OCI-LY7 (cell line): Measurements from ENCODE around the gene FERMT3. TPM values are rescaled to one million over a fixed set of nuclear protein-coding genes. Genes with fewer than 3 reads are reported as not detected.
A peak's percentile ranks its signal among the peaks of the same experiment; 100 is the strongest.

ENCODE experiments used
- BruUV-seq: library from RNA; stranded (reverse); fragments of 400-500 nt; replicated peaks from 2 replicates; lab custom pipeline; 2021; lab: Mats Ljungman, UMichigan
- CTCF ChIA-PET: fragments of 300-600 bp; sonication (Branson Sonifier 250); formaldehyde crosslinking; loops from one replicate; lab custom pipeline; 2022; ENCODE audit warnings: antibody characterized with exemption; ENCODE audit not compliant: unreplicated experiment; lab: Charles Lee
- POLR2A ChIA-PET: fragments of 300-600 bp; sonication (Branson Sonifier 250); formaldehyde crosslinking; loops from one replicate; lab custom pipeline; 2022; ENCODE audit warnings: antibody characterized with exemption; lab: Charles Lee
- DNase-seq: peaks from one replicate; pipeline ENCODE4 v3.0.0-alpha.2; 2015; ENCODE audit warnings: low spot score
- H2AFZ ChIP-seq: fragments of 200-600 bp; sonication (generic), shearing (Covaris generic); 2 replicates; pipeline ENCODE4 v1.6.1; 2014; ENCODE audit warnings: mild to moderate bottlenecking, antibody characterized with exemption, low read length, moderate library complexity
- H3K27ac ChIP-seq: fragments of 200-600 bp; sonication (generic); 2 replicates; pipeline ENCODE4 v1.5.1; 2014; ENCODE audit warnings: mixed run types, low read depth, mild to moderate bottlenecking, moderate library complexity, low read length, inconsistent platforms; ENCODE audit not compliant: poor library complexity, severe bottlenecking
- H3K36me3 ChIP-seq: fragments of 200-600 bp; sonication (generic); 2 replicates; pipeline ENCODE4 v1.6.1; 2014; ENCODE audit warnings: mild to moderate bottlenecking, antibody characterized with exemption, low read length, moderate library complexity, mixed read lengths; ENCODE audit not compliant: insufficient read depth
- H3K4me1 ChIP-seq: fragments of 200-600 bp; sonication (generic); 2 replicates; pipeline ENCODE4 v1.5.1; 2014; ENCODE audit warnings: mild to moderate bottlenecking, low read length; ENCODE audit not compliant: insufficient read depth, poor library complexity, severe bottlenecking
- H3K4me2 ChIP-seq: fragments of 200-600 bp; sonication (generic); 2 replicates; pipeline ENCODE4 v1.6.1; 2014; ENCODE audit warnings: mild to moderate bottlenecking, low read length
- H3K4me3 ChIP-seq: fragments of 200-600 bp; sonication (generic); 2 replicates; pipeline ENCODE4 v1.5.1; 2014; ENCODE audit warnings: mild to moderate bottlenecking, low read depth, low read length; ENCODE audit not compliant: poor library complexity, severe bottlenecking
- H3K79me2 ChIP-seq: fragments of 200-600 bp; sonication (generic); 2 replicates; pipeline ENCODE4 v1.6.1; 2016; ENCODE audit warnings: low read depth, mild to moderate bottlenecking, low read length, moderate library complexity, mixed read lengths; ENCODE audit not compliant: insufficient read depth
- H3K9me2 ChIP-seq: fragments of 200-600 bp; sonication (generic); 2 replicates; pipeline ENCODE4 v1.6.1; 2016; ENCODE audit warnings: mild to moderate bottlenecking, low read length, mixed read lengths; ENCODE audit not compliant: insufficient read depth
- H3K9me3 ChIP-seq: fragments of 200-600 bp; sonication (generic); 2 replicates; pipeline ENCODE4 v1.6.1; 2014; ENCODE audit warnings: mild to moderate bottlenecking, mixed run types, low read length, mixed read lengths
- H4K20me1 ChIP-seq: fragments of 200-600 bp; sonication (generic); 2 replicates; pipeline ENCODE4 v1.6.1; 2014; ENCODE audit warnings: mild to moderate bottlenecking, antibody characterized with exemption, low read length, moderate library complexity, mixed read lengths; ENCODE audit not compliant: insufficient read depth
- CTCF ChIP-seq: fragments of 200-600 bp; sonication (generic); conservative IDR thresholded peaks from 2 replicates; pipeline ENCODE4 v1.5.1; 2014; ENCODE audit warnings: mild to moderate bottlenecking, antibody characterized with exemption, low read length, moderate library complexity, mixed read lengths
- EZH2phosphoT487 ChIP-seq: fragments of 200-600 bp; sonication (generic); IDR thresholded peaks from 2 replicates; pipeline ENCODE4 v1.6.1; 2018; ENCODE audit warnings: low read depth, borderline replicate concordance, mild to moderate bottlenecking, mixed run types, antibody characterized with exemption, low read length, moderate library complexity, mixed read lengths
- intact Hi-C: fragments of 100-400 bp; cut with micrococcal nuclease; formaldehyde crosslinking; loops from one replicate; pipeline ENCODE4 v1.10.0; 2022; ENCODE audit not compliant: unreplicated experiment
- total RNA-seq, 2 experiments: library from RNA; depleted of rRNA in 1 of 2; stranded (reverse); fragments of >200 nt in 1 of 2; shearing (Covaris generic) in 1 of 2; gene quantifications; 2 replicates each; pipeline ENCODE4 v1.2.3, GENCODE V29; 2014 to 2022

FERMT3 gene
- total RNA-seq, 2 experiments from 2014 or later, result 120 to 201 TPM

DNA sequence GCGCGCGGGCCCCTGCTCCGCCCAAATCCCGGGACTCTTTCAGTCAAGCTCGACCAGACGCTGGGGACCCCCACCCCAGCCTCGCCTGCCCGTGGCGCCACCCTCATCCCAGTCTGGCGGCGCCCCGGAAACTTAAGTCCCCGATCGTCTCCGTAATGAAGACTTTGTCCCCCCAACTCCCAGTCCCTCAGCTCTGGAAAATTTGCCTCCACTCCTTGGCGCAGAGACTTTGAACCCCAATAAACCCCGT, 45.2 kb downstream of the FERMT3 start:
- Histone ChIP-seq H3K79me2 (no peaks in the 10 kb centered on the region), H3K4me2 (peak overlapping the region; percentile 98), H3K4me1 (peaks cover 55% of the 10 kb centered on the region), H3K36me3 (no peaks in the 10 kb centered on the region), H3K9me2 (no peaks in the 10 kb centered on the region), H3K4me3 (peak overlapping the region; percentile 76), H3K9me3 (no peaks in the 10 kb centered on the region), H3K27ac (no peak overlapping the region), H4K20me1 (no peaks in the 10 kb centered on the region), H2AFZ (peak overlapping the region; percentile 54; the same call in 1 of the 2 replicates)
- POLR2A ChIA-PET, result no interaction called here
- DNase-seq, result no peak
- no TSS peak for BruUV-seq
- CTCF ChIA-PET, result interaction anchor here (0.6 to 1.3 kb wide), 2 partner anchors 45 to 66 kb away, joined by 3 read pairs; partner anchors contain the start of gene TRMT112
- intact Hi-C loops, result loop anchor here (1.0 kb wide), 1 partner anchor 18 kb away; no protein-coding TSS in a partner anchor
- no peak for TF ChIP-seq EZH2phosphoT487
- TF ChIP-seq CTCF, result no peak

GRCh38 chr11:64252003-64252872, 45.7 kb downstream of the FERMT3 start:
- H3K4me1 ChIP-seq, result peaks cover 51% of the 10 kb centered on the region
- no peaks in the 10 kb centered on the region for H3K79me2 ChIP-seq
- peak overlapping the region; percentile 98 for H3K4me2 ChIP-seq
- H3K9me3 ChIP-seq, result no peaks in the 10 kb centered on the region
- no peaks in the 10 kb centered on the region for H4K20me1 ChIP-seq
- POLR2A ChIA-PET, result interaction anchor here (0.6 to 0.7 kb wide), 2 partner anchors 35 to 670 kb away, joined by 3 to 7 read pairs; no protein-coding TSS in a partner anchor
- H3K27ac ChIP-seq, result no peak overlapping the region
- peak overlapping the region; percentile 54; the same call in 1 of the 2 replicates for H2AFZ ChIP-seq
- CTCF ChIA-PET, result interaction anchor here (0.5 to 1.3 kb wide), 3 partner anchors 34 to 65 kb away, joined by 3 to 4 read pairs (median 3); partner anchors contain the start of gene TRMT112
- H3K4me3 ChIP-seq, result peak overlapping the region; percentile 76
- no peak for TF ChIP-seq EZH2phosphoT487
- peak; percentile 71 for TF ChIP-seq CTCF
- no peaks in the 10 kb centered on the region for H3K36me3 ChIP-seq
- intact Hi-C loops, result no loop called here
- peak; percentile 36 for DNase-seq
- no TSS peak for BruUV-seq
- H3K9me2 ChIP-seq, result no peaks in the 10 kb centered on the region

- CTCF ChIA-PET, result no interaction called here
- H3K4me2 ChIP-seq, result peak overlapping the region; percentile 98; the same call in 1 of the 2 replicates
- H3K4me3 ChIP-seq, result no peak overlapping the region
- TF ChIP-seq EZH2phosphoT487, result no peak
- TF ChIP-seq CTCF, result no peak
- no peaks in the 10 kb centered on the region for H3K79me2 ChIP-seq
- H3K4me1 ChIP-seq, result peaks cover 44% of the 10 kb centered on the region
- POLR2A ChIA-PET, result no interaction called here
- BruUV-seq, result no TSS peak
- H3K27ac ChIP-seq, result no peak overlapping the region
- no peaks in the 10 kb centered on the region for H3K36me3 ChIP-seq
- H3K9me3 ChIP-seq, result no peaks in the 10 kb centered on the region
- no peaks in the 10 kb centered on the region for H4K20me1 ChIP-seq
- intact Hi-C loops, result no loop called here
- no peak overlapping the region for H2AFZ ChIP-seq
- H3K9me2 ChIP-seq, result no peaks in the 10 kb centered on the region
- DNase-seq, result no peak
Measured at GRCh38 chr11:64253043-64253442, 46.5 kb downstream of the FERMT3 start.
